ENCODE measurements around the gene KANTR. TPM values are rescaled to one million over a fixed set of nuclear protein-coding genes. Genes with fewer than 3 reads are reported as not detected.

The KANTR gene
- total RNA-seq, 1 experiment from 2014 or later = 25.3 TPM

DNA sequence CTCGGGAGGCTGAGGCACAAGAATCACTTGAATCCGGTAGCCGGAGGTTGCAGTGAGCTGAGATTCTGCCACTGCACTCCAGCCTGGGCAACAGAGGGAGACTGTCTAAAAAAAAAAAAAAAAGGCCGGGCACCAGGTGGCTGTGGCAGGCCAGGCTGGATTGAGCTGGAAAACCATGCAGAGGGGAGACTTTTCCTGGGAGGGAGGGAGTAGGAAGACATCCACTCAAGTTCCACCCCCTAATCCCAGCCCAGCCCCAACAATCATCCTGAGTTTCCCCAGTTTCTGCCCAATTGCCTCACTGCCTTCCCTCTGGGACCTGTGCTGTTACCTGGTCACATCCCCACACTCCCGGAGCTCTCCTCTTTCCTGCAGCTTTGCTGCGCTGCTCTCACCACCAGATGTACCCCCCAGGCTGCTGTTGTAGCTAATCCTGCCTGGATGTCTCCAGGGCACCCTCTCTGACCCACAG is 20.8 kb upstream of the KANTR start:
- no TSS peak for BruUV-seq (replicated peaks)
- POLR2A ChIA-PET (ENCODE audit: unreplicated experiment) = no interaction called here

DNA sequence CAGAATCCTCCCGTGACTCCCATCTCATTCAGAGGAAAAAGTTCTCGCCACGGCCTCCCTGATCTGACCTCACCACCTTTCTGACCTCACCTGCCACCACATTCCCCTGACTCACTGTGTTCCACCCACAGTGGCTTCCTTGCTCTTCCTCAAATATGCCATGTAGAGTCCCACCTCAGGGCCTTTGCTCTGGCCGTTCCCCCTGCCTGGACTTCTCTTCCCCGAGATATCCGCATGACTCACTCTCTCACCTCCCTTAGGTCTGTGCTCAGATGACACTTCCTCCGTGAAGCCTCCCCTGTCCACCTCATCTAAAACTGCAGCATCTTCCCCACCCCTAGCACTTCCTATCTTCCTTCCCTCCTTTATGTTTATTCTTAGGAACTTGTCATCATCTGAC is 18.9 kb upstream of the KANTR start:
- BruUV-seq (replicated peaks) = no TSS peak
- no peaks in the 10 kb centered on the region for H3K9me2 ChIP-seq (ENCODE audit: insufficient read depth)
- H4K20me1 ChIP-seq (ENCODE audit: insufficient read depth) = no peaks in the 10 kb centered on the region
- H3K79me2 ChIP-seq (ENCODE audit: low read depth) = no peaks in the 10 kb centered on the region
- ChIA-PET CTCF (no interaction called here), POLR2A (ENCODE audit: unreplicated experiment) (no interaction called here)
- no peaks in the 10 kb centered on the region for H3F3A ChIP-seq (ENCODE audit: insufficient read depth, low read depth)
- H3K36me3 ChIP-seq (ENCODE audit: low read depth) = no peaks in the 10 kb centered on the region
- intact Hi-C loops (cut with micrococcal nuclease; ENCODE audit: unreplicated experiment) = no loop called here
- H3K27ac ChIP-seq = no peak overlapping the region
- no peak for DNase-seq
- no peak overlapping the region for H2AFZ ChIP-seq
- no peak overlapping the region for H3K4me3 ChIP-seq
- no peaks in the 10 kb centered on the region for H3K4me1 ChIP-seq (replicated peaks; ENCODE audit: insufficient read depth)
- no peaks in the 10 kb centered on the region for H3K27me3 ChIP-seq (ENCODE audit: insufficient read depth, low read depth)
- H3K4me2 ChIP-seq = no peak overlapping the region
- H3K9me3 ChIP-seq (ENCODE audit: insufficient read depth, low read depth) = no peaks in the 10 kb centered on the region
- TF ChIP-seq, protein P1, sequence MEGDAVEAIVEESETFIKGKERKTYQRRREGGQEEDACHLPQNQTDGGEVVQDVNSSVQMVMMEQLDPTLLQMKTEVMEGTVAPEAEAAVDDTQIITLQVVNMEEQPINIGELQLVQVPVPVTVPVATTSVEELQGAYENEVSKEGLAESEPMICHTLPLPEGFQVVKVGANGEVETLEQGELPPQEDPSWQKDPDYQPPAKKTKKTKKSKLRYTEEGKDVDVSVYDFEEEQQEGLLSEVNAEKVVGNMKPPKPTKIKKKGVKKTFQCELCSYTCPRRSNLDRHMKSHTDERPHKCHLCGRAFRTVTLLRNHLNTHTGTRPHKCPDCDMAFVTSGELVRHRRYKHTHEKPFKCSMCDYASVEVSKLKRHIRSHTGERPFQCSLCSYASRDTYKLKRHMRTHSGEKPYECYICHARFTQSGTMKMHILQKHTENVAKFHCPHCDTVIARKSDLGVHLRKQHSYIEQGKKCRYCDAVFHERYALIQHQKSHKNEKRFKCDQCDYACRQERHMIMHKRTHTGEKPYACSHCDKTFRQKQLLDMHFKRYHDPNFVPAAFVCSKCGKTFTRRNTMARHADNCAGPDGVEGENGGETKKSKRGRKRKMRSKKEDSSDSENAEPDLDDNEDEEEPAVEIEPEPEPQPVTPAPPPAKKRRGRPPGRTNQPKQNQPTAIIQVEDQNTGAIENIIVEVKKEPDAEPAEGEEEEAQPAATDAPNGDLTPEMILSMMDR (conservative IDR thresholded peaks at IDR 0.05) = no peak
- no peak for TF ChIP-seq EZH2 (IDR thresholded peaks at IDR 0.05; ENCODE audit: low read depth)

More for the DNA sequence above, 20.8 kb upstream of the KANTR start:
- no peaks in the 10 kb centered on the region for H3K9me3 ChIP-seq (ENCODE audit: insufficient read depth, low read depth)
- H3K27me3 ChIP-seq (ENCODE audit: insufficient read depth, low read depth) = no peaks in the 10 kb centered on the region
- no peak overlapping the region for H3K4me3 ChIP-seq
- no peak overlapping the region for H2AFZ ChIP-seq
- no peak for TF ChIP-seq EZH2 (IDR thresholded peaks at IDR 0.05; ENCODE audit: low read depth)
- TF ChIP-seq, protein P1 (conservative IDR thresholded peaks at IDR 0.05) = no peak
- no peak overlapping the region for H3K27ac ChIP-seq
- H3K36me3 ChIP-seq (ENCODE audit: low read depth) = no peaks in the 10 kb centered on the region
- CTCF ChIA-PET = interaction anchor here (0.6 kb wide), 2 partner anchors 554 to 1432 kb away, joined by 3 to 5 read pairs; no protein-coding TSS in a partner anchor
- intact Hi-C loops (cut with micrococcal nuclease; ENCODE audit: unreplicated experiment) = no loop called here
- H3K79me2 ChIP-seq (ENCODE audit: low read depth) = no peaks in the 10 kb centered on the region
- no peaks in the 10 kb centered on the region for H3F3A ChIP-seq (ENCODE audit: insufficient read depth, low read depth)
- DNase-seq = no peak
- no peaks in the 10 kb centered on the region for H4K20me1 ChIP-seq (ENCODE audit: insufficient read depth)
- no peaks in the 10 kb centered on the region for H3K4me1 ChIP-seq (replicated peaks; ENCODE audit: insufficient read depth)
- no peaks in the 10 kb centered on the region for H3K9me2 ChIP-seq (ENCODE audit: insufficient read depth)
- H3K4me2 ChIP-seq = no peak overlapping the region

DNA sequence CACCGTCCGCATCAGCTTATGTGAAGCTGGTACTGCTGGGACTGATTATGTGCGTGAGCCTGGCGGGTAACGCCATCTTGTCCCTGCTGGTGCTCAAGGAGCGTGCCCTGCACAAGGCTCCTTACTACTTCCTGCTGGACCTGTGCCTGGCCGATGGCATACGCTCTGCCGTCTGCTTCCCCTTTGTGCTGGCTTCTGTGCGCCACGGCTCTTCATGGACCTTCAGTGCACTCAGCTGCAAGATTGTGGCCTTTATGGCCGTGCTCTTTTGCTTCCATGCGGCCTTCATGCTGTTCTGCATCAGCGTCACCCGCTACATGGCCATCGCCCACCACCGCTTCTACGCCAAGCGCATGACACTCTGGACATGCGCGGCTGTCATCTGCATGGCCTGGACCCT is 17.3 kb upstream of the KANTR start:
- no peak for TF ChIP-seq EZH2 (IDR thresholded peaks at IDR 0.05; ENCODE audit: low read depth)
- TF ChIP-seq, protein P1 (conservative IDR thresholded peaks at IDR 0.05) = no peak
- intact Hi-C loops (cut with micrococcal nuclease; ENCODE audit: unreplicated experiment) = no loop called here
- POLR2A ChIA-PET (ENCODE audit: unreplicated experiment) = no interaction called here
- no peaks in the 10 kb centered on the region for H3K36me3 ChIP-seq (ENCODE audit: low read depth)
- H3K4me1 ChIP-seq (replicated peaks; ENCODE audit: insufficient read depth) = no peaks in the 10 kb centered on the region
- no peaks in the 10 kb centered on the region for H3K9me2 ChIP-seq (ENCODE audit: insufficient read depth)
- H3K4me2 ChIP-seq = no peak overlapping the region
- H3K27ac ChIP-seq = no peak overlapping the region
- DNase-seq = no peak
- no peak overlapping the region for H3K4me3 ChIP-seq
- no peaks in the 10 kb centered on the region for H3F3A ChIP-seq (ENCODE audit: insufficient read depth, low read depth)
- BruUV-seq (replicated peaks) = no TSS peak
- no peak overlapping the region for H2AFZ ChIP-seq
- no peaks in the 10 kb centered on the region for H3K79me2 ChIP-seq (ENCODE audit: low read depth)
- no peaks in the 10 kb centered on the region for H3K27me3 ChIP-seq (ENCODE audit: insufficient read depth, low read depth)
- H4K20me1 ChIP-seq (ENCODE audit: insufficient read depth) = no peaks in the 10 kb centered on the region
- H3K9me3 ChIP-seq (ENCODE audit: insufficient read depth, low read depth) = no peaks in the 10 kb centered on the region
- CTCF ChIA-PET = no interaction called here

All from PC-9 (cell line).